Astrocyte (in vitro differentiated cells and primary cell): Measurements from ENCODE around the gene F7.

Experiments
- CTCF ChIP-seq: IDR thresholded peaks from 2 replicates; pipeline ENCODE4 v1.5.1; 2011; ENCODE audit warnings: low read depth, mild to moderate bottlenecking, inconsistent platforms, low read length, moderate library complexity; ENCODE audit not compliant: insufficient read depth
- EZH2 ChIP-seq: IDR thresholded peaks from 2 replicates; pipeline ENCODE4 v1.6.1; 2012; ENCODE audit warnings: mild to moderate bottlenecking, low read length, inconsistent platforms; ENCODE audit not compliant: insufficient read depth

- TF ChIP-seq CTCF, result no peak
- TF ChIP-seq EZH2, result no peak
Observed at GRCh38 chr13:113114511-113115362, 9.1 kb downstream of the F7 start.
